LHCN-M2 (cell line): ENCODE results near the gene XPR1. TPM values are rescaled to one million over a fixed set of nuclear protein-coding genes. Genes with fewer than 3 reads are reported as not detected.
"Not testable (repeated sequence)": the region's sequence is repeated elsewhere in the genome, so short reads cannot be mapped to it uniquely, and the experiment has no call there.

Source experiments
- DNase-seq: peaks from one replicate; pipeline ENCODE4 v3.0.0-alpha.2; 2012; ENCODE audit warnings: low read depth
- total RNA-seq: library from RNA; depleted of rRNA; stranded (reverse); fragments of >200 nt; gene quantifications from 2 replicates; pipeline ENCODE4 v1.2.3, GENCODE V29; 2014

The XPR1 gene
- total RNA-seq, 1 experiment from 2014 or later: 27.0 TPM

DNA sequence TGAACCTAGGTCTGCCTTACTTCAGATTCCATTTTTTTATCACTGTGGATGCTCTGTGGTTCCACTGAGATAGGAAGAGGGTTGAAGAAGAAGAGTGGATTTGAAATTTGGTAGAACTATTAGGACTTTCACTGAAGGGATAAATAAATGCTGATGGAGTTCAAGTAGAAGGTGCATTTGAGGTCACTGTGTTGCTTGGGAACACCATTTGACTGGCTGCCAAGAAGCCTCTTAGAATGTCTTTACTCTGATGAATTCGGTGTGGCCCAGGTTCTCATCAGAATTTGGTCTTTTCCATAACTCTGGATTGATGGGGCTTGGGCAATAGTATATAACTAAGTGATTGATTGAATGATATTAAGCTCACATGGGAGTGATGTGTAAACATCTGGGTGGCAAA is 11.9 kb downstream of the XPR1 start:
- peak; percentile 42 for DNase-seq

DNA sequence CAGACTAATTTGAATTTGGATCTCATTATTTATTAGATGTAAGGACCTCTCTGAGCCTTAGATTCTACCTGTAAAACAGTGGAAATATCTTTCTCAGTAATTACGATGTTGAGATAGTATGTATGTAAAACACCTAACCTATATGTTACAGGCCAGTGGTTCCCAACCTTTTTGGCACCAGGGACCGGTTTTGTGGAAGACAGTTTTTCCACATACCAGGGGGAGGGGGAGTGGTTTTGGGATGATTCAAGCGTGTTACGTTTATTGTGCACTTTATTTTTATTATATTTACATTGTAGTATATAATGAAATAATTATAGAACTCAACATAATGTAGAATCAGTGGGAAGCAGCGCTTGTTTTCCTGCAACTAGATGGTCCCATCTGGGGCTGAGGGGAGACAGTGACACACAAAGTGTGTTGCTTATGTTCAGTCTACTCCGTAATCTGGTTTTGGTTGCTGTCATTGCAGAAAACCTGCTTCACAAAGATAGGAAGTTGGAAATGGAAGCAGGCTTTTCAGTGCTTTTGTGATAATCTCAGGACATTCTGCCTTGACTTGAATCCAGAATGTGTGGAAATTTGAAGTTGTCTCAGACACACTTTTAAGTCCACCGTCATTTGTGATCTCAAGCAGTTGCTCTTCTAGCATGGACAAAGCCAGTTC is 12.8 kb downstream of the XPR1 start:
- no peak for DNase-seq

DNA sequence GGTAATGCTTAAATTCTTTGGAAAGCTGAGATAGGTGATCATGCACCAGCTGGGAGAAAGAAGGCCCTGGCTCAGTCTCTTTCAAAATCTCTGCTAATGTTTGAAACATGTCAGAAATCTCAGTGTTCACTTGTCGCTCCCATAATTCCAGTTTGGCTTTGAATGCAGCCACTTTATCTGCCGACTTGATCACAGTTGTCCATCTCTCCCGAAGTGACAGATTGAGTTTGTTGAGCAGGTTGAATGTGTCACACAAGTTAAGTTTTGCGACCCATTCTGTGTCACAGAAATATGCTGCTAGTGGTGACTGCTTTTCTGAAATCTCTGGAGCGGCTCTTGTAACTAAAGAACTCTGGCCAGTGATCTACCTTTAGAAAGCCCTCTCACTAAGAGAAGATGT is 13.4 kb downstream of the XPR1 start:
- DNase-seq: not testable (repeated sequence)

DNA sequence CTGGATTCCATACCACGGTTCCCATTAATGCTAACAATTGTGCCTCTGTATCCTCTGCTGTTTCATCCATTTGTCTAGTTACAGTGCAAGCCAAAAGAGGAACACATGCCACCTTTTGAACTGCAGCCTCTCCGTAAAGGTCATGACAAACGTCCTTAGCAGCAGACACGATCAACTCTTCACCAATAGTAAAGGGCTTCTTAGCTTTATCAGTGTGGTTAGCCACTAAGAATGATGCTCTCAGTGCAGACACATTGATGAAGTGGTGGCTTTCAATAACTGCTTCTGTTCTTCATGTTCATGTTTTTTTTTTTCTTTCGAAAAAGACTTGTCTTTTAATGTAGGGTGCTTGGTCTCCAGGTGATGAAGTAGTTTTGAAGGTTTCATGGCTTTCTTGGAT is 14.3 kb downstream of the XPR1 start:
- no peak for DNase-seq

GRCh38 chr1:180646547-180646946 is 14.7 kb downstream of the XPR1 start:
- DNase-seq: no peak

- no peak for DNase-seq
Observed at GRCh38 chr1:180652792-180653191, 21.0 kb downstream of the XPR1 start.

DNA sequence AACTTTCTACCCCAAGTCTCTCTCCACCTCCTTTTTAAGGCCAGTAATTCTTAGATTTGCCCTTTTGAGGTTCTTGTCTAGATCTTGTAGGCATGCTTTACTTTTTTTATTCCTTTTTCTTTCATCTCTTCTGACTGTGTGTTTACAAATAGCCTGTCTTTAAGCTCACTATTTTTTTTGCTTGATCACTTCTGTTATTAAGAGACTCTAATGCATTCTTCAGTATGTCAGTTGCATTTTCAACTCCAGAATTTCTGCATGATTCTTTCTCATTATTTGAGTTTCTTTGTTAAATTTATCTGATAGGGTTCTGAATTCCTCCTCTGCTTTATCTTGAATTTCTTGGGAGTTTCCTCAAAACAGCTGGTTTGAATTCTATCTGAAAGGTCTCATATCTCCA is 30.9 kb downstream of the XPR1 start:
- no peak for DNase-seq

- peak; percentile 11 for DNase-seq
Observed at GRCh38 chr1:180670681-180671080, 38.9 kb downstream of the XPR1 start.

DNA sequence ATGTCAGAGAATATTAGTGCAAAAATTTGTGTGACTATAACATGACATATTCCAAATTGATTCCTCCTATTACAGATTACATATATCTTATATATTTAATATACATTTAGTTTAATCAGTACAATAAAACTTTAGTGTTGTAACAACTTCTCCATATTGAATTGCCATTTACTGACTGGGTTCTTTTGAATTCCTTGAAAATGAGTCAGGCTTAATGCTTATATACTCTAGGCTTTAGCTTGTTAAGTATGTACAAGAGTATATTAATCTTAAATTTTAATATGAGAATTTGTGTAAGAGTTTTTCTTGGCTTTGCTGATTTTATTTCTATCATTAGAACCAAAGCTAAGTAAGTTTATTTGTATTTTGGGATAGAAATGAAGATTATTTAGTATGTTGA is 40.3 kb downstream of the XPR1 start:
- no peak for DNase-seq

GRCh38 chr1:180672505-180672904 is 40.7 kb downstream of the XPR1 start:
- DNase-seq: no peak

DNA sequence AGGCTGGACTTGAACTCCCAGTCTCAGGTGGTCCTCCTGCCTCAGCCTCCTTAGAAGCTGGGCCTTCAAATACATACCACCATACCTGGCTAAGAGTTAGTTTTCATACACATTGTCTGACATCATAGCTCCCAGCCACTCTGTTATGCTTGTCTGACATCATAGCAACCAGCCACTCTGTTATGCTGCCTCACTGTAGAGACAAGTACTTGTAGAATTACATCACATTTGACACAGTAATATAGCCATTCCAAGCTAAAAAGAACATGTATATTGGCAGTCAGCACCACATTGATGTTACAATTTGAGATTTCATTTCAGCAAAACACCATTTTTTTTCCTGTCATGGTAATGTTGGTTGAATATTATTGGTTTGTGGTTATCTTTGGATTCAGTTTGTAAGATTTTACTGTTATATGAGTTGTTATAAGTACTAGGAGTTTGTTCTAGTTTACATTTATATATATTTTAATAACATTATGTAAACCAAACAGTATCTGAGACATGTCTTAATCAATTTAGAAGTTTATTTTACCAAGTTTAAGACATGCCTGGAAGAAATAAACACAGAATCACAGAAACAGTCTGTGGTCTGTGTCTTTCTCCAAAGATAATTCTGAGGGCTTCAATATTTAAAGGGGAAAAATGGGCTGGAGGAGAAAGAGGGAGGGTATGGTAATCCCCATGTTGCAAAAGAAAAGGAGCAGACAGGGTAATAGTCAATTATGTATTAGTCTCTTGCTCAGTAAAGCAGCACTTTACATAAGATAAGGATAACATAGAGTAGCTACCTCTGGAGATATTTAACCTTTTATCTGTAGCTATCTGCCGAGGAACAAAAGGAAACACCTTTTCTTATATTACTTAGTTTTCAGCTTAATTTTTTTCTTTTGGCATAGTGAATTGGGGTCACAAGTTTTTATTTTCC is 43.0 kb downstream of the XPR1 start:
- DNase-seq: peak; percentile 9

GRCh38 chr1:180675586-180675985 is 43.8 kb downstream of the XPR1 start:
- DNase-seq: no peak

DNA sequence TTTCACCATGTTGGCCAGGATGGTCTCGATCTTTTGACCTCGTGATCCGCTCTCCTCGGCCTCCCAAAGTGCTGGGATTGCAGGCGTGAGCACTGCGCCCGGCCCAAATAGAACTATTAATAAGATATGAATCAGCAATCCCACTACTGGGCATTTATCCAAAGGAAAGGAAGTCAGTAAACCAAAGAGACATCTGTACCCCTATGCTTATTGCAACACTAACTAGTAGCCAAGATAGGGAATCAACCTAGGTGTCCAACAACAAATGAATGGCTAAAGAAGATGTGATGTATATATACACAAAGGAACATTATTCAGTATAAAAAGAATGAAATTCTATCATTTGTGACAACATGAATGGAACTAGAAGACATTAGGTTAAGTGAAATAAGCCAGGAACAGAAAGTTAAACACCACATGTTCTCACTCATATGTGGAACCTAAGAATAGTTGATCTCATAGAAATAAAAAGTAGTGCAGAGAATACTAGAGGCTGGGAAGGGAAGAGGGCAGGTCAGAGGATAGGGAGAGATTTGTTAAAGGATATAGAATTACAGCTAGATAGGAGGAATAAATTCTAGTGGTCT is 48.8 kb downstream of the XPR1 start:
- peak; percentile 92 for DNase-seq

DNA sequence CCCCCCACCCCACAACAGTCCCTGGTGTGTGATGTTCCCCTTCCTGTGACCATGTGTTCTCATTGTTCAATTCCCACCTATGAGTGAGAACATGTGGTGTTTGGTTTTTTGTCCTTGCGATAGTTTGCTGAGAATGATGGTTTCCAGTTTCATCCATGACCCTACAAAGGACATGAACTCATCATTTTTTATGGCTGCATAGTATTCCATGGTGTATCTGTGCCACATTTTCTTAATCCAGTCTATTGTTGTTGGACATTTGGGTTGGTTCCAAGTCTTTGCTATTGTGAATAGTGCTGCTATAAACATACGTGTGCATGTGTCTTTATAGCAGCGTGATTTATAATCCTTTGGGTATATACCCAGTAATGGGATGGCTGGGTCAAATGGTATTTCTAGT is 51.3 kb downstream of the XPR1 start:
- not testable (repeated sequence) for DNase-seq

- no peak for DNase-seq
Observed at GRCh38 chr1:180691322-180691913, 59.6 kb downstream of the XPR1 start.

GRCh38 chr1:180693564-180694244 is 61.9 kb downstream of the XPR1 start:
- no peak for DNase-seq

GRCh38 chr1:180695282-180695681 is 63.5 kb downstream of the XPR1 start:
- no peak for DNase-seq

DNA sequence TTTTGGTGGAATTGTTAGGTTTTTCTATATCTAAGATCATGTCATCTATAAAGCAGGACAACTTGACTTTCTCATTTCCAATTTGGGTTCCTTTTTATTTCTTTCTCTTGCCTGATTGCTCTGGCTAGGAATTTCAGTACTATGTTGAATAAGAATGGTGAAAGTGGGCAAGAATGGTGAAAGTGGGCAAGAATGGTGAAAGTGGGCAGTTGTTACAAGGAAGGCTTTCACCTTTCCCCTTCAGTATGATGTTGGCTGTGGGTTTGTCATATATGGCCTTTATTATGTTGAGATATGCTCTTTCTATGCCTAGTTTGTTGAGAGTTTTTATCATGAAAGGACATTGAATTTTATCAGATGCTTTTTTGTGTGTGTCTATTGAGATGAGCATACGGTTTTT is 64.5 kb downstream of the XPR1 start:
- no peak for DNase-seq

DNA sequence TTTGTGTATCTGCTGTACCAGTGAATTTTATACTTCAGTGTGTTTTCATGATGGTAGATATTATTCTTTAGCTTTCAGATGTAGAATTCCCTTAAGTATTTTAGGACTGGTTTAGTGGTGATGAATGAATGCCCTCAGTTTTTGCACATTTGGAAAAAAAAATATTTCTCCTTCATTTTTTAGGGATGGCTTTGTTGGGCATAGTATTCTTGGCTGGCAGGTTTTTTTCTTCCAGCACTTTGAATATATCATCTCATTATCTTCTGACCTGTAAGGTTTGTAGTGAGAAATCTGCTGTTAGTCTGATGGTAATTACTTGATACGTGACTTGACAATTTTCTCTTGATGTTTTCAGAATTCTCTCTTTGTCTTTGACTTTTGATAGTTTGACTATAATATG is 66.8 kb downstream of the XPR1 start:
- no peak for DNase-seq

GRCh38 chr1:180702376-180702775 is 70.6 kb downstream of the XPR1 start:
- not testable (repeated sequence) for DNase-seq

- DNase-seq: not testable (repeated sequence)
Observed at GRCh38 chr1:180710746-180711145, 78.9 kb downstream of the XPR1 start.

DNA sequence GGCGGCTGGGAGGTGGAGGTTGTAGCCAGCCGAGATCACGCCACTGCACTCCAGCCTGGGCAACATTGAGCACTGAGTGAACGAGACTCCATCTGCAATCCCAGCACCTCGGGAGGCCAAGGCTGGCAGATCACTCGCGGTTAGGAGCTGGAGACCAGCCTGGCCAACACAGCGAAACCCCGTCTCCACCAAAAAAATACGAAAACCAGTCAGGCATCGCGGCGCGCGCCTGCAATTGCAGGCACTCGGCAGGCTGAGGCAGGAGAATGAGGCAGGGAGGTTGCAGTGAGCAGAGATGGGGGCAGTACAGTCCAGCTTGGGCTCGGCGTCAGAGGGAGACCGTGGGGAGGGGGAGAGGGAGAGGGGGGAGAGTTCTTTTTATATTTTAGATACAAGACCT is 79.4 kb downstream of the XPR1 start:
- DNase-seq: not testable (repeated sequence)
